AG08395 (cell line): ENCODE data around the gene CRYAB.

Experiments used
- DNase-seq: peaks from one replicate; pipeline ENCODE4 v3.0.0; 2012; ENCODE audit warnings: mixed read lengths, low spot score

CRYAB gene

GRCh38 chr11:111911563-111912401 is at the start of gene CRYAB:
Gene CRYAB (minus strand): TSS chr11:111911770. CDS start chr11:111911724, 46 bp downstream.
- DNase-seq = peak; percentile 92

GRCh38 chr11:111960916-111961315 is 49.3 kb upstream of the CRYAB start:
- no peak for DNase-seq

GRCh38 chr11:111957663-111958444 is 46.3 kb upstream of the CRYAB start:
- no peak for DNase-seq

- DNase-seq = no peak
These were observed 42.6 kb upstream of the CRYAB start for GRCh38 chr11:111954154-111954553.

GRCh38 chr11:111951565-111951964 is 40.0 kb upstream of the CRYAB start:
- DNase-seq = no peak

GRCh38 chr11:111949519-111950426 is 38.2 kb upstream of the CRYAB start:
- DNase-seq = no peak

- DNase-seq = no peak
These were observed 35.6 kb upstream of the CRYAB start for GRCh38 chr11:111947143-111947542.

- DNase-seq = no peak
These were observed 34.9 kb upstream of the CRYAB start for GRCh38 chr11:111946499-111946898.

GRCh38 chr11:111945198-111945597 is 33.6 kb upstream of the CRYAB start:
- no peak for DNase-seq

- DNase-seq = peak; percentile 81
These were observed 33.1 kb upstream of the CRYAB start for GRCh38 chr11:111944651-111945051.

- DNase-seq = peak; percentile 67
These were observed 32.6 kb upstream of the CRYAB start for GRCh38 chr11:111944139-111944538.

- DNase-seq = peak; percentile 46
These were observed 31.3 kb upstream of the CRYAB start for GRCh38 chr11:111942829-111943228.

GRCh38 chr11:111941963-111942362 is 30.4 kb upstream of the CRYAB start:
- DNase-seq = no peak

GRCh38 chr11:111939836-111940604 is 28.4 kb upstream of the CRYAB start:
- DNase-seq = peak; percentile 66

- peak; percentile 36 for DNase-seq
These were observed 27.2 kb upstream of the CRYAB start for GRCh38 chr11:111938687-111939160.

- no peak for DNase-seq
These were observed 26.3 kb upstream of the CRYAB start for GRCh38 chr11:111937844-111938243.

- no peak for DNase-seq
These were observed 25.8 kb upstream of the CRYAB start for GRCh38 chr11:111937461-111937769.

- DNase-seq = no peak
These were observed 24.5 kb upstream of the CRYAB start for GRCh38 chr11:111936040-111936540.

- no peak for DNase-seq
These were observed 23.9 kb upstream of the CRYAB start for GRCh38 chr11:111935317-111936039.

GRCh38 chr11:111934306-111934705 is 22.7 kb upstream of the CRYAB start:
- DNase-seq = no peak
